Astrocyte of the spinal cord (primary cell): ENCODE results near the gene PRTG.

ENCODE experiments used
- DNase-seq: peaks from one replicate; pipeline ENCODE4 v3.0.0; 2011; ENCODE audit warnings: low read depth, low spot score
- H3K4me3 ChIP-seq: 2 replicates; pipeline ENCODE4 v1.5.1; 2011; ENCODE audit warnings: low read depth, mild to moderate bottlenecking, low read length, moderate library complexity
- CTCF ChIP-seq: IDR thresholded peaks from 2 replicates; pipeline ENCODE4 v1.5.1; 2012; ENCODE audit warnings: low read depth, mild to moderate bottlenecking, low read length, inconsistent platforms
- in situ Hi-C: cut with HindIII; loops from 2 replicates; pipeline ENCODE4 v1.10.0; 2017; ENCODE audit warnings: low sequenced_read_pairs

The PRTG gene

DNA sequence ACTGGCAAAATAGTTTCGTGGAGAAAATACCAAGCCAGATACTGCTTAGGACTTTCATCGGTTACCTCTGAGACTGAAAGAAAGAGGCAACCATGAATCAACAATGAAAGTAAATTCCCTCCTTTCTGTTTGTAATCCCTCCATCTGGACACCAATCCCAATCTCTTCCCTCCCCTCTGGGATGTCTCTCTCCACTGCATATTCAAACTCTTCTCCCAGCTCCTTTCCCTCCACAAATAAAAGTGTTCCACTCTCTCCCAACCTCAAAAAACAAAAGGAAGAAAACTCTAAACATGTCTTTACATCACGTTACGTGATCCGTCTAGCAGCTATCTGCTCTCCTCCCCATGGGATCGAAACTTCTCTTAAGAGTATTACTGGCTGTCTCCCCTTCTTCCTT, 55.2 kb downstream of the PRTG start:
- no peak for DNase-seq
- in situ Hi-C loops, result no loop called here
- H3K4me3 ChIP-seq, result no peak overlapping the region
- TF ChIP-seq CTCF, result no peak

GRCh38 chr15:55685286-55685685, 57.7 kb downstream of the PRTG start:
- no peak overlapping the region for H3K4me3 ChIP-seq
- in situ Hi-C loops, result no loop called here
- TF ChIP-seq CTCF, result no peak
- no peak for DNase-seq

- no peak for TF ChIP-seq CTCF
- in situ Hi-C loops, result no loop called here
- H3K4me3 ChIP-seq, result no peak overlapping the region
- peak; percentile 41 for DNase-seq
Measured at GRCh38 chr15:55683376-55683775, 59.6 kb downstream of the PRTG start.

GRCh38 chr15:55681631-55682030, 61.3 kb downstream of the PRTG start:
- no peak for TF ChIP-seq CTCF
- DNase-seq, result no peak
- in situ Hi-C loops, result no loop called here
- no peak overlapping the region for H3K4me3 ChIP-seq

DNA sequence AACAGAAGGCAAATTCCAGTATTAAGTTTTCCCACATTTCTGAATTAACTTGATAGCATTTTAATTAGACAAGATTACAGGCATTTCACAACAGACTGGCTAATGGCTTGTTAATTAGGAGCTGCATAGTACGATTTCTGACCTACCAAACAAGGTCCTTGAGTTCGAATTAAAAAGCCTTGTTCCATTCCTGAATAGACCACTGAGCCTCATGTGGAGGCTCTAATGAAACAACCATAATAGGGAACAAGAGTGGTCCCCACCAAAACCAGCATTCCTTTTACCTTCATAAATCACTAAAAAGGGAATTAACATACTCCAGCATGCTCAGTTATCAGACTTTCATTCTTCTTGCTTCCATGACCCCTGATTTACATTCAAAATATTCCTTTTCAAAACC, 66.4 kb downstream of the PRTG start:
- DNase-seq, result no peak
- in situ Hi-C loops, result no loop called here
- H3K4me3 ChIP-seq, result no peak overlapping the region
- TF ChIP-seq CTCF, result no peak

GRCh38 chr15:55673287-55673686, 69.7 kb downstream of the PRTG start:
- TF ChIP-seq CTCF, result no peak
- H3K4me3 ChIP-seq, result no peak overlapping the region
- in situ Hi-C loops, result no loop called here
- no peak for DNase-seq

DNA sequence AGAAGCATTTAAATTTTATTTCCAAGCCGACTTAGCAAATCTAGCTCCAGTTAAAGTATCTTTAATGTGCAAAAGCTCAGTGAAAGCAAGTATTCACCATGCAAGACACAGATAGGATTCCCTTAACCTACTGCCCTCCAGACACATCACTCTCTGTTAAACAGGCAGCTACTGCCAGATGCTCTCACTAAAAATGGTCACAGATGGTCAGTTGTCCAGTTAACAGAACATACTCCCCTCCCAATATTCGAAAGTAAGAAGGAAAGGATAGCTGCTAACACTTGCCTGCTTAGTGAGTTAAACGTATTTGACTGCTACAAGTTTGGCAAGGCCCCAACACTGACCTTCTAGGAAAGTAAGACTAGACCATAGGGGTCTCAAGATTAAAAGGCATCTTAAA, 73.7 kb downstream of the PRTG start:
- H3K4me3 ChIP-seq, result no peak overlapping the region
- in situ Hi-C loops, result no loop called here
- DNase-seq, result no peak
- no peak for TF ChIP-seq CTCF
